Hematopoietic multipotent progenitor cell treated with erythropoietin and hydrocortisone succinate and interleukin-3 and kit ligand, for 17 days (in vitro differentiated cells): Measurements from ENCODE around the gene GRIA3.

Source experiments
- DNase-seq: peaks from one replicate; pipeline ENCODE4 v3.0.0-alpha.2; 2015; ENCODE audit warnings: low spot score

The GRIA3 gene

DNA sequence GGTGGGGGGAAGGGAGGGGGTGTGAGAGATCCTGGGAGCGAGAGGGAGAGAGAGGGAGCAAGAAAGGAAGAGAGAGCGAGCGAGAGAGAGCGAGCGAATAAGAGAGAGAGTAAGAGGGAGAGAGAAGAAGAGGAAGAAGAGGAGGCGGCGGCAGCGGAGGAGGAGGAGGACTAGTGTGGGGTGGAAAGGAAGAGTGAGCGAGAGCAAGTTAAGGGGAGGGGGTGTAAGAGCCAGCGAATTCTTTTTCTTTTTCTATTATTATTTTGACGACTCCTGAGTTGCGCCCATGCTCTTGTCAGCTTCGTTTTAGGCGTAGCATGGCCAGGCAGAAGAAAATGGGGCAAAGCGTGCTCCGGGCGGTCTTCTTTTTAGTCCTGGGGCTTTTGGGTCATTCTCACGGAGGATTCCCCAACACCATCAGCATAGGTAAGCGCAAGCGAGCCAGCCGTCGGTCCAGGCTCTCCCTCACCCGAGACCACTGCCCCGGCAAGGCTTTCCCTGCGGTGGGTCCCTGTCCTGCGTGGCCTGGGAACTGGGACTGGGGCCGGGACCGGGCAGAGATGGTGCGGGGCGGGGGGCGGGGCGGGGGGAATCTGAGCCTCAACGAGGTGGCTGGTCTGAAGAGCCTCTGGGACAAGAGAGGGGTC lies at the start of gene GRIA3:
TSS of gene GRIA3 (plus strand) at position 60 of the 647 bp plus-strand sequence. CDS start at position 318, 258 bp downstream.
- DNase-seq, result no peak

GRCh38 chrX:123138473-123138872 lies 45.6 kb upstream of the GRIA3 start:
- DNase-seq, result no peak

- no peak for DNase-seq
Measured at GRCh38 chrX:123140454-123140853, 43.6 kb upstream of the GRIA3 start.

DNA sequence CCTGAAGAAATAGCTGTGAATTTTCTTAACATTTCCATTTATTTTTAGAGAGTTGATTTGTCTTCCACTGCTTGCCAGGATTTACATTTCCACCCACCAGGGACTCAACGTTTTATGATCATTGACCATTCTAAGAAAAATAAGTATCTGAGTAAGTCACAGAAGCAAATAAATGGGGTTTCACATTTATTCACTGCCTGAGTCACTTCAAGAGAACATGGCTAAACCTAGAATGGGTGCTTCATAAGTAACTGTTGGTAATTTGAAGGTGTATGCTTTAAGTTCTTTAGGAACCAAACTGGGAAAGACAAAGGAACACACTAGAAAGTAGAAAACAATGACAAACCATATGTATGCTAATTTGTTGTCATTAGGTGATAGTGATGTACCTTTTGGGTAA lies 43.2 kb upstream of the GRIA3 start:
- DNase-seq, result no peak

GRCh38 chrX:123153846-123154335 lies 30.2 kb upstream of the GRIA3 start:
- no peak for DNase-seq

- no peak for DNase-seq
Measured at GRCh38 chrX:123155327-123155726, 28.8 kb upstream of the GRIA3 start.

GRCh38 chrX:123157586-123157985 lies 26.5 kb upstream of the GRIA3 start:
- DNase-seq, result no peak

DNA sequence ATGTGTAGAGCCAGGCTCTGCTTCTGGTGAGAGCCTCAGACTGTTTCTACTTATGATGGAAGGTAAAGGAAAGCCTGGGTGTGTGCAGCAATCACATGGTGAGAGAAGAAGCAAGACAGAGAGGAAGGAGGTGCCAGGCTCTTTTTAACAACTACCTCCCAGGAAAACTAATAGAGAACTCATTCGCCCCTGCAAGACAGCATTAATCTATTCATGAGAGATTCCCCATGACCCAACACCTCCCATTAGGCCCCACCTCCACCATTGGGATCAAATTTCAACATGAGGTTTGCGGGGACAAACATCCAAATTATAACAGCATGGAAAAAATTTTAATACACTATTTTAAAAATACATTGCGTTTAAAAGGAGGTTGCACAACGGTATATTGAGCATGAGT lies 24.7 kb upstream of the GRIA3 start:
- no peak for DNase-seq

DNA sequence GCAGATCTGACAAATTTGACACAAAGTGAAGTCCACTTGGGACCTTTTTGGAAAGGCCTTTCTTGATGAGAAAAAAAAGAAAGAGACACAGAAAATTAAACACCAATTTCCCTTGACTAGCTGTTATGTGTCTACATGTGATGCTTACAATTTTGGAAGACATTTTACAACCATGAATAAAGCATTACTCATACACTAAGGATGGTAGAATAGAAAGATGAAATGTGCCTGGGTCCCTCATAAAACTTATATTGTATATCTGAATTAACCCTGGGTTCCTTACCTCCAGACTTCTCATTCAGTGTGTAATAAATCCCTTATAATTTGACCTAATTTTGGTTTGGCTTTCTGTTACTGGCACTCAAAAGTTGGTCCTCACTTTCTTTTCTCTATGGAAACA lies 16.5 kb upstream of the GRIA3 start:
- DNase-seq, result no peak

- no peak for DNase-seq
Measured at GRCh38 chrX:123169247-123169901, 14.7 kb upstream of the GRIA3 start.

DNA sequence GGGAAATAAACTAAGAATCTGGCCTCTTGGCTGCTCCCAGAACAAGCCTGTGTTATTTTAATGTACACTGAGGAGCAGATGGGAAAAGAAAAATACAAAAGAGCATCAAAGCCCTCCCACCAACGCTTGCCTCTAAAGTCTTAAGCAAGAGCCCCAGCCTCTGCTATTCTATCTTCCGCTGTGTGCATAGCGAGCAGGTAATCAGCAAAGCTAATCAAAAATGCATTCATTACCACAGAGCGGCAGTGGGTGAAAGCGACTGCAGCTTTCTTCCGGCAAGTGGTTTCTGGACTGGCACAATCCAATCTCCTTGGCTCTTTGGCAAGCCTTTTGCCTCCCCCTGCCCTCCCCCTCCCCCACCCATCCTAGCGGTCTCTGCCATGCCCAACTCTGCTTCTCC lies 13.5 kb upstream of the GRIA3 start:
- DNase-seq, result no peak

DNA sequence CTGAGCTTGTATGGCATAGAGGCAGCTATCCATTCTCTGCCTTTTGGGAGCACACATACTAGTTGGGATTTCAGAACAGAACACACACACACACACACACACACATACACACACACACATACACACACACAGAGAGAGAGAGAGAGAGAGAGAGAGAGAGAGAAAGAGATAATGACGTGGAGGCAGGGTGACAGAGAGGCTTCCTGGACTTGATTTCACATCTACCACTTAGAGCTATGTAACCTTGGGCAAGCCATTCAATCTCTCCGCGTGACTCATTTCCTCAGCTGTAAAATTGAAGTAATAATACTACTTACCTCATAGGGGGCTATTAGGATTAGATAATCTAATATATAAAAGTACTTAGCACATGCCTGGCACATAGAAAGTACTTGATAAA lies 12.3 kb upstream of the GRIA3 start:
- no peak for DNase-seq

DNA sequence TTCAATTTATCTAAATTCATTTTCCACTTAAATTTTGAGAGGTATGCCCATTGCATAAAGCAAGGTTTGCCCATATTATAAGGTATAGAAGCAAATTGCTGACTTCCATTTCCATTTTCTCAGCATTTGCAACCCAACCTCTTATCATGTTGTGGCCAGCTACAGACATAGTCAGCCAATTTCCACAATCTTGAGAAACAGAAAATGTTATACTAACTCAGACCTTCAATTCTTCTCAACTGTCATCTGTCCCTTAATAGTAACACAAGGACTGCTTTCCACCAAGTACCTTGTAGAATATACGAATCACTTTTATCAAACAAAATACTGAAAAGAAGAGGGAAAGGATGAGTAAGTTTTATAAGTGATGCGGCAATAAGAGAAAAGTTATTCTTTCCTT lies 11.2 kb upstream of the GRIA3 start:
- DNase-seq, result no peak

DNA sequence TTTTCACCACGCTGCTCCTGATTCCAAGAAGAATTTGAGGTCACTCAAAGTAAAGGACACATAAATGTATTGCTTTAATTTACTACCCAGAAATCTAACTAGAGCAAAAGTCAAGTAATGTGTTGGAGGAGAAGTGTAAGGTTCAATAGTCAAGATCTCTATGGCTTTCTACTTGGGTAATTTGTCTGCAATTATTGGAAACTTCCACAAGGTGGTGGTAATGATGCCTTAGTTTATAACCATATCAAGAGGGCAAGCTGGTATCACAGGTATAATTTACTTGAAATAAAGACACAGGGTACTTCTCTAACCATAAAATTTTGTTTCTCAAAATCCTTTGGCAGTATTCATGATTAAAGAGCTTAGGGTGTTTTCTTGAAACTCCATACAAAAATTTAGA lies 10.2 kb upstream of the GRIA3 start:
- DNase-seq, result no peak

DNA sequence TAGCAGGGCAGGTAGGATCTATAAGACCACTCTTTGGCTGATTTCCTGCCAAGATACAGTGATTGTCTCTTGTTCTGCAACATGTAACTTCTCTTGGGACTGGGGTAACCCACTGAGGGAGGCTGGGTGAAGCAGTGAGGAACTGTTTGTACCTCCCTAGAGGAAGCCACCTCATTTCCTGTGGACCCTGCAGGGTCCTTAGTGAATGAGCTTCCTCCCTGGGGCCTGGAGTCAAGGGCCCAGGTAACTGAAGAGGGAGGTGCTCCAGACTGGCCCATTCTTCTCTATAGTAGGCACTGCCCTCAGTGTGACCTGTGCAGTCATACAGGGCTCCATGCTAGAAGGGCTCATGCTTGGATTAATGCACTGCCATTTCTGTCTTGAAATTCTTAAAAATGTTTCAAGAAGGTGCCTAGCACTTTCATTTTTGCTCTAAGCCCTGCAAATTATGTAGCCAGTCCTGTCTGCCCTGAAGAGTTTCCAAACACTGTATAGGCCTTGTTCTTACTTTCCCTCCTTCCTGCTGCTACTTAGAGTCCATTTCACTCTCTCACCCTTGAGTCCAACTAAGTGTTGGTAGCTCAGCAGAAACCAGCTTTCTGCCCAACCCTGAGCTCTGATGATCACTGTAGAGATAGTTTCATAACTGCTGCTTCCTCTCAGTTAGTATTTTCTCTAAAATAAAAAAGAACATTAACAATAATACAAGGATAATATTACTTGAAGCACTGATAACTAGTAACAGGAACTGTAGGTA lies 8.5 kb upstream of the GRIA3 start:
- no peak for DNase-seq

DNA sequence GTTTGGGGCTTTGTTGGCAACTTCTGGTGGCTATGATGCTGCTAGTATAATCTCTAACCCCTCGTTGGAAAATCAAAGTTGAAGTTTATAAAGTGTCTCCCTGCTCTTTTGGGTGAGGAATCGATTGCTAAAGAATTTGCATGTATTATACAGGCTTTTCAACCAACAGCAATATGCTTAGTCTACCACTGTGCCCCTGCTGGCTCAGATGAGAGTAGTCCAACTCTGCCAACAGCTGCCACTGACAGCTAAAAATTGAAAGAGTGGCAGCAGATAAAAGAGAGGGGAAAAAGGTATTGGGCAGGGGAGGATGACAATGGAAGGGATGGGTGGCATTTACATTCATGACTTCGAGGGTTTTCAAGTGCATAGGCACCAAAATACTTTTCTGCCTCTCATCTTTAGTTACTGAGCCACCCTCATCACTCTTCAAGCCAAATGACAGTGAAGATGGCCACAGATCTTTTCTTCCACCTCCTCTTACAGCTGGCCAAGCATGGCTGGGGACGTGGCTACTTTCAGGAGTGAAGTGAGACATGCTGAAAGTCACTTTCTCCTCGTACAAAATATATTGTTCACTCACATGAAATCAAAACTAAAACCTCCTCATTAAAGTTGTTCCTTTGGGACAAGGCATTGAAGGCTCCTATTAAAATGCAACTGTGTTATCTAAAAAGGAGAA lies 2.7 kb upstream of the GRIA3 start:
- DNase-seq, result no peak

DNA sequence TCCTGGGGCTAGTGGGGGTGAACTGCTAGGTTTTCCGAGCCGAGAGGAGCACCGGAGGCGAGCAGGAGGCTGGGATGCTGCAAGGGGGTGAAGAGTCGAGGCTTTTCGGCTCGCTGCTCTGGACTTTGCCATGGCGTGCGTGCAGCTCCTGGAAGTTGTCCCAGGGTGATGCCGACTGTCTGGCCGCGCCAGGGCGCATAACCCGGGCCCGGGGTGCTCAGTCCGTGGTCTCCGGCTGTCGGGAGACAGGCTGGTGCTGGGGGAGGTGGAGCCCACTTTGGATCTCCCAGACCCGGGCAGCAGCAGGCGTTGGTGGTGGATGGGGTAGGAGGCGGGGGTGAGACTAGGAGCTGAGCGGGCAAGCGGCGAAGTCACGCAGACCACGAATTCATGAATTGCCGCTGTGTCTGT lies 793 bp downstream of the GRIA3 start:
- no peak for DNase-seq

- no peak for DNase-seq
Measured at GRCh38 chrX:123185721-123186120, 1.6 kb downstream of the GRIA3 start.

DNA sequence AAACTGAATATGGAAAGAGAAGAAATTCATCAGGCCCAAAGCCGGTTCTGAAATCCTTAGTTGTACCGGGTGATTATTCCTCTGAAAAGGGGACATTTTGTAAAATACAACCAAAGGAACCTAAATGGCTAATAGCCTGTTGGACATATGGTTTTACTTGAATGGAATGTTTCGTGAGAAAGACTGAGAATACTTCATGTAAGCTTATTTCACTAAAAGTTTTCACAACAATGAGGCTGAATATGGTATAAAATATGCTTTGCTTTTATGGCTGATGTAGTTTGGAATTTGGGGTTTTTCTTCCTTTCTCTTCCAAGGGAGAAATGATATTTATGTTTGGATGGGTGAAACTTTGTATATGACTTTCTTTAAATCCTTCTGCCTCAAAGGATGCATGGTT lies 2.7 kb downstream of the GRIA3 start:
- no peak for DNase-seq

GRCh38 chrX:123188081-123188480 lies 4.0 kb downstream of the GRIA3 start:
- DNase-seq, result no peak

- no peak for DNase-seq
Measured at GRCh38 chrX:123189338-123189737, 5.3 kb downstream of the GRIA3 start.

- no peak for DNase-seq
Measured at GRCh38 chrX:123190096-123190495, 6.0 kb downstream of the GRIA3 start.

GRCh38 chrX:123193101-123193500 lies 9.0 kb downstream of the GRIA3 start:
- DNase-seq, result no peak
